ENCODE data around the gene HCAR3. TPM values are rescaled to one million over a fixed set of nuclear protein-coding genes. Genes with fewer than 3 reads are reported as not detected.

HCAR3 gene
- total RNA-seq, 2 donors from 2014 or later: 0.33 TPM; not detected in 1

GRCh38 chr12:122738571-122738970 lies 22.0 kb upstream of the HCAR3 start:
- no peak for TF ChIP-seq CTCF (IDR thresholded peaks at IDR 0.05)
- TF ChIP-seq POLR2A (IDR thresholded peaks at IDR 0.05): no peak
- H3K27ac ChIP-seq: no peak overlapping the region
- DNase-seq: no peak
- no peaks in the 10 kb centered on the region for H3K4me1 ChIP-seq
- intact Hi-C loops (cut with DNase I): no loop called here
- no peak for ATAC-seq
- H3K36me3 ChIP-seq (replicated peaks in 1 of 2; ENCODE audit: insufficient read depth in 1 of 2, low read depth in 2 of 2): no peaks in the 10 kb centered on the region
- H3K27me3 ChIP-seq: no peaks in the 10 kb centered on the region
- 73 to 76% methylated on average over 7 of the region's 7 CpGs for WGBS, 2 donors
- H3K9me3 ChIP-seq: no peaks in the 10 kb centered on the region
- H3K4me3 ChIP-seq: no peak overlapping the region

- H3K9me3 ChIP-seq: no peaks in the 10 kb centered on the region
- no peak for DNase-seq
- 68 to 79% methylated on average over 4 of the region's 4 CpGs for WGBS, 2 donors
- ATAC-seq: no peak
- no peak overlapping the region for H3K4me3 ChIP-seq
- H3K36me3 ChIP-seq (replicated peaks in 1 of 2; ENCODE audit: insufficient read depth in 1 of 2, low read depth in 2 of 2): no peaks in the 10 kb centered on the region
- H3K4me1 ChIP-seq: no peaks in the 10 kb centered on the region
- intact Hi-C loops (cut with DNase I): no loop called here
- TF ChIP-seq POLR2A (IDR thresholded peaks at IDR 0.05) (no peak), CTCF (IDR thresholded peaks at IDR 0.05) (no peak)
- H3K27me3 ChIP-seq: no peaks in the 10 kb centered on the region
- no peak overlapping the region for H3K27ac ChIP-seq
These were observed 16.0 kb upstream of the HCAR3 start for GRCh38 chr12:122732611-122733010.

- H3K36me3 ChIP-seq (replicated peaks in 1 of 2; ENCODE audit: insufficient read depth in 1 of 2, low read depth in 2 of 2): no peaks in the 10 kb centered on the region
- DNase-seq (no peak), ATAC-seq (no peak)
- H3K27ac ChIP-seq: no peak overlapping the region
- no peaks in the 10 kb centered on the region for H3K9me3 ChIP-seq
- TF ChIP-seq CTCF (IDR thresholded peaks at IDR 0.05): no peak
- no peak for TF ChIP-seq POLR2A (IDR thresholded peaks at IDR 0.05)
- no peaks in the 10 kb centered on the region for H3K27me3 ChIP-seq
- H3K4me1 ChIP-seq: no peaks in the 10 kb centered on the region
- H3K4me3 ChIP-seq: no peak overlapping the region
- intact Hi-C loops (cut with DNase I): no loop called here
- WGBS, 2 donors: 71 to 77% methylated on average over 3 of the region's 3 CpGs
These were observed 15.6 kb upstream of the HCAR3 start for GRCh38 chr12:122732170-122732569.

GRCh38 chr12:122730215-122731014 lies 13.8 kb upstream of the HCAR3 start, which contains the start of gene HCAR1:
HCAR1 (minus strand) TSS chr12:122730844; CDS start chr12:122730339, 505 bp downstream.
- 46 to 61% methylated on average over 18 to 32 of the region's 32 CpGs for WGBS, 2 donors
- Histone ChIP-seq H3K27ac (no peak within 1 kb of the TSS), H3K4me1 (no peaks in the 10 kb centered on the region), H3K4me3 (no peak within 1 kb of the TSS), H3K9me3 (no peaks in the 10 kb centered on the region), H3K36me3 (replicated peaks in 1 of 2; ENCODE audit: insufficient read depth in 1 of 2, low read depth in 2 of 2) (no peaks in the 10 kb centered on the region), H3K27me3 (no peaks in the 10 kb centered on the region)
- ATAC-seq: peak; percentile 27
- TF ChIP-seq POLR2A (IDR thresholded peaks at IDR 0.05) (no peak), CTCF (IDR thresholded peaks at IDR 0.05) (no peak)
- intact Hi-C loops (cut with DNase I): no loop called here
- no peak for DNase-seq
